ENCODE data around the gene ACSM4. TPM values are rescaled to one million over a fixed set of nuclear protein-coding genes. Genes with fewer than 3 reads are reported as not detected.

ACSM4 gene
- polyA plus RNA-seq, 2 of the 4 experiments (the other 2 are of a cell fraction): not detected

DNA sequence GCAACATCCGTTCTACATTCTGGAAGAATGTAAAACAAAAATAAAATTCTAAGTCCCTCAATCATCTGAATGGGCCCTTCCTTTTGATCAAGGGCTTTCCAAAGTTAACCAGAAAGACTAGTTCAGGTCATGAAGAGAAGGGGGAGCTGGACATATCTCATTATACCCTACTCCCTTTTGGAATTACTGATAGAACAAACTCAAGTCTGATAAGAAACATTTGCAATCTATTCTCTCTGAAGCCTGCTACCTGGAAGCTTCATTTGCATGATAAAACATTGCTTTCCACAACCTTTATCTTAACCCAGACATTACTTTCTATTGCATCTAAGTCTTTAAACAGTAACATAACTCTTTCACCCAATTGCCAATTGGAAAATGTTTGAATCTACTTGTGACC lies 8.3 kb upstream of the ACSM4 start:
- no peak for DNase-seq (ENCODE audit: low read depth in 1 of 2, low spot score in 1 of 2)
- Histone ChIP-seq H3K27ac (no peak overlapping the region), H3K4me3 (no peak overlapping the region), H3K9me3 (peaks cover 5% of the 10 kb centered on the region; the same call in 1 of the 3 replicates), H3K4me1 (no peaks in the 10 kb centered on the region), H3K4me2 (no peak overlapping the region)
- POLR2A ChIA-PET: no interaction called here
- CTCF ChIA-PET: interaction anchor here (1.8 kb wide), 1 partner anchor 10 kb away, joined by 4 read pairs; no protein-coding TSS in a partner anchor
- no peak for FAIRE-seq
- 52% methylated on average over 1 of the region's 1 CpG for WGBS (ENCODE audit: missing lambda C conversion rate)
- ATAC-seq: no peak
- TF ChIP-seq, protein P1, sequence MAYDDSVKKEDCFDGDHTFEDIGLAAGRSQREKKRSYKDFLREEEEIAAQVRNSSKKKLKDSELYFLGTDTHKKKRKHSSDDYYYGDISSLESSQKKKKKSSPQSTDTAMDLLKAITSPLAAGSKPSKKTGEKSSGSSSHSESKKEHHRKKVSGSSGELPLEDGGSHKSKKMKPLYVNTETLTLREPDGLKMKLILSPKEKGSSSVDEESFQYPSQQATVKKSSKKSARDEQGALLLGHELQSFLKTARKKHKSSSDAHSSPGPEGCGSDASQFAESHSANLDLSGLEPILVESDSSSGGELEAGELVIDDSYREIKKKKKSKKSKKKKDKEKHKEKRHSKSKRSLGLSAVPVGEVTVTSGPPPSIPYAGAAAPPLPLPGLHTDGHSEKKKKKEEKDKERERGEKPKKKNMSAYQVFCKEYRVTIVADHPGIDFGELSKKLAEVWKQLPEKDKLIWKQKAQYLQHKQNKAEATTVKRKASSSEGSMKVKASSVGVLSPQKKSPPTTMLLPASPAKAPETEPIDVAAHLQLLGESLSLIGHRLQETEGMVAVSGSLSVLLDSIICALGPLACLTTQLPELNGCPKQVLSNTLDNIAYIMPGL (CRISPR knock-in tag; IDR thresholded peaks at IDR 0.05; ENCODE audit: borderline replicate concordance): no peak
- TF ChIP-seq RFX5 (IDR thresholded peaks at IDR 0.05) (no peak), ZSCAN20 (CRISPR knock-in tag; IDR thresholded peaks at IDR 0.05) (no peak), MAFK (IDR thresholded peaks at IDR 0.05; ENCODE audit: partially characterized antibody) (no peak), RARB (CRISPR knock-in tag; IDR thresholded peaks at IDR 0.05) (no peak), FOXS1 (CRISPR knock-in tag; IDR thresholded peaks at IDR 0.05) (no peak), NR3C1 (IDR thresholded peaks at IDR 0.05) (no peak), EHMT2 (IDR thresholded peaks at IDR 0.05; ENCODE audit: low read depth) (no peak), EHF (CRISPR knock-in tag; IDR thresholded peaks at IDR 0.05) (no peak), CBX2 (IDR thresholded peaks at IDR 0.05; ENCODE audit: borderline replicate concordance, low read depth) (no peak), MAZ (IDR thresholded peaks at IDR 0.05; ENCODE audit: borderline replicate concordance, low read depth, low read length) (no peak), GATA3 (IDR thresholded peaks at IDR 0.05; ENCODE audit: borderline replicate concordance) (no peak), FOSB (CRISPR knock-in tag; IDR thresholded peaks at IDR 0.05) (no peak), RNF2 (IDR thresholded peaks at IDR 0.05; ENCODE audit: borderline replicate concordance, low read depth) (no peak), NPAS2 (CRISPR knock-in tag; IDR thresholded peaks at IDR 0.05; ENCODE audit: borderline replicate concordance) (no peak), KDM5A (IDR thresholded peaks at IDR 0.05) (no peak), SMC3 (IDR thresholded peaks at IDR 0.05) (no peak), RAD21 (conservative IDR thresholded peaks at IDR 0.05 in 1 of 2, IDR thresholded peaks at IDR 0.05 in 1 of 2) (no peak)
- TF ChIP-seq, protein P2, sequence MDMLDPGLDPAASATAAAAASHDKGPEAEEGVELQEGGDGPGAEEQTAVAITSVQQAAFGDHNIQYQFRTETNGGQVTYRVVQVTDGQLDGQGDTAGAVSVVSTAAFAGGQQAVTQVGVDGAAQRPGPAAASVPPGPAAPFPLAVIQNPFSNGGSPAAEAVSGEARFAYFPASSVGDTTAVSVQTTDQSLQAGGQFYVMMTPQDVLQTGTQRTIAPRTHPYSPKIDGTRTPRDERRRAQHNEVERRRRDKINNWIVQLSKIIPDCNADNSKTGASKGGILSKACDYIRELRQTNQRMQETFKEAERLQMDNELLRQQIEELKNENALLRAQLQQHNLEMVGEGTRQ (IDR thresholded peaks at IDR 0.05): no peak
- TF ChIP-seq, protein P3, sequence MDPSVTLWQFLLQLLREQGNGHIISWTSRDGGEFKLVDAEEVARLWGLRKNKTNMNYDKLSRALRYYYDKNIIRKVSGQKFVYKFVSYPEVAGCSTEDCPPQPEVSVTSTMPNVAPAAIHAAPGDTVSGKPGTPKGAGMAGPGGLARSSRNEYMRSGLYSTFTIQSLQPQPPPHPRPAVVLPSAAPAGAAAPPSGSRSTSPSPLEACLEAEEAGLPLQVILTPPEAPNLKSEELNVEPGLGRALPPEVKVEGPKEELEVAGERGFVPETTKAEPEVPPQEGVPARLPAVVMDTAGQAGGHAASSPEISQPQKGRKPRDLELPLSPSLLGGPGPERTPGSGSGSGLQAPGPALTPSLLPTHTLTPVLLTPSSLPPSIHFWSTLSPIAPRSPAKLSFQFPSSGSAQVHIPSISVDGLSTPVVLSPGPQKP (IDR thresholded peaks at IDR 0.05; ENCODE audit: low read depth, low read length): no peak

DNA sequence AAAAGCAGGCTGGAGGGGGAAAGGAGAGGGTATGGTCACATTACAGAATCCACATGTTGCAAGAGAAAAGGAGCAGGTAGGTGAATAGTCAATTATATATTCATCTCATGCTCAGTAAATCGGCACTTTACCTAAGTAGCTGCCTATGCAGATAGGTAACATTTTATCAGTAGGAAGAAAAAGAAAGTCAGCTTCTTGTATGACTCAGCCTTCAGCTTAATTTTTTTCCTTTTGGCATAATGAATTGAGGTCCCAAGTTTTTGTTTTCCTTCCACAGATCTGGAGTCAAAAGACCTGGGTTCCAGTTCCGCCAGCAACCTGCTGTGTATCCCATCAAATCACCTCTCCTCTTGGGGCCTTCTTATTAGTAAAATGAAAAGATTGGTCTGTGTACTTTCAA lies 6.0 kb upstream of the ACSM4 start:
- Histone ChIP-seq H3K4me2 (no peak overlapping the region), H3K9me3 (no peaks in the 10 kb centered on the region), H3K27ac (no peak overlapping the region), H3K4me3 (no peak overlapping the region), H3K4me1 (no peaks in the 10 kb centered on the region)
- ChIA-PET POLR2A (no interaction called here), CTCF (interaction anchor here (0.8 kb wide), 1 partner anchor 15 kb away, joined by 3 read pairs; no protein-coding TSS in a partner anchor)
- DNase-seq (ENCODE audit: low read depth in 1 of 2, low spot score in 1 of 2): no peak
- TF ChIP-seq, protein P4, sequence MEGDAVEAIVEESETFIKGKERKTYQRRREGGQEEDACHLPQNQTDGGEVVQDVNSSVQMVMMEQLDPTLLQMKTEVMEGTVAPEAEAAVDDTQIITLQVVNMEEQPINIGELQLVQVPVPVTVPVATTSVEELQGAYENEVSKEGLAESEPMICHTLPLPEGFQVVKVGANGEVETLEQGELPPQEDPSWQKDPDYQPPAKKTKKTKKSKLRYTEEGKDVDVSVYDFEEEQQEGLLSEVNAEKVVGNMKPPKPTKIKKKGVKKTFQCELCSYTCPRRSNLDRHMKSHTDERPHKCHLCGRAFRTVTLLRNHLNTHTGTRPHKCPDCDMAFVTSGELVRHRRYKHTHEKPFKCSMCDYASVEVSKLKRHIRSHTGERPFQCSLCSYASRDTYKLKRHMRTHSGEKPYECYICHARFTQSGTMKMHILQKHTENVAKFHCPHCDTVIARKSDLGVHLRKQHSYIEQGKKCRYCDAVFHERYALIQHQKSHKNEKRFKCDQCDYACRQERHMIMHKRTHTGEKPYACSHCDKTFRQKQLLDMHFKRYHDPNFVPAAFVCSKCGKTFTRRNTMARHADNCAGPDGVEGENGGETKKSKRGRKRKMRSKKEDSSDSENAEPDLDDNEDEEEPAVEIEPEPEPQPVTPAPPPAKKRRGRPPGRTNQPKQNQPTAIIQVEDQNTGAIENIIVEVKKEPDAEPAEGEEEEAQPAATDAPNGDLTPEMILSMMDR (IDR thresholded peaks at IDR 0.05): no peak
- TF ChIP-seq EHF (CRISPR knock-in tag; IDR thresholded peaks at IDR 0.05): no peak
- TF ChIP-seq NPAS2 (CRISPR knock-in tag; IDR thresholded peaks at IDR 0.05; ENCODE audit: borderline replicate concordance): no peak
- TF ChIP-seq NFE2L2 (conservative IDR thresholded peaks at IDR 0.05; ENCODE audit: low read length): no peak
- TF ChIP-seq ZNF302 (CRISPR knock-in tag; IDR thresholded peaks at IDR 0.05): no peak
- TF ChIP-seq POLR2AphosphoS2 (conservative IDR thresholded peaks at IDR 0.05; ENCODE audit: low read length): no peak
- TF ChIP-seq ZFP36 (IDR thresholded peaks at IDR 0.05; ENCODE audit: borderline replicate concordance, partially characterized antibody): no peak
- no peak for TF ChIP-seq RARB (CRISPR knock-in tag; IDR thresholded peaks at IDR 0.05)
- TF ChIP-seq SMC3 (IDR thresholded peaks at IDR 0.05): no peak
- TF ChIP-seq MAFK (IDR thresholded peaks at IDR 0.05; ENCODE audit: partially characterized antibody): no peak
- TF ChIP-seq BHLHE40 (IDR thresholded peaks at IDR 0.05; ENCODE audit: low read depth, low read length): no peak
- TF ChIP-seq JUNB (IDR thresholded peaks at IDR 0.05): no peak
- ATAC-seq: no peak
- WGBS (ENCODE audit: missing lambda C conversion rate): 31% methylated on average over 2 of the region's 2 CpGs
- no peak for FAIRE-seq

Measured in A549 (cell line).